GM21786 (cell line): ENCODE results near the gene SLC12A7.
"Not testable (repeated sequence)": the region's sequence is repeated elsewhere in the genome, so short reads cannot be mapped to it uniquely, and the experiment has no call there.

Source experiments
- ATAC-seq: cut with Tn5 transposase; IDR thresholded peaks from one replicate; pipeline ENCODE4 v1.9.1; 2021; ENCODE audit not compliant: unreplicated experiment

SLC12A7 gene

DNA sequence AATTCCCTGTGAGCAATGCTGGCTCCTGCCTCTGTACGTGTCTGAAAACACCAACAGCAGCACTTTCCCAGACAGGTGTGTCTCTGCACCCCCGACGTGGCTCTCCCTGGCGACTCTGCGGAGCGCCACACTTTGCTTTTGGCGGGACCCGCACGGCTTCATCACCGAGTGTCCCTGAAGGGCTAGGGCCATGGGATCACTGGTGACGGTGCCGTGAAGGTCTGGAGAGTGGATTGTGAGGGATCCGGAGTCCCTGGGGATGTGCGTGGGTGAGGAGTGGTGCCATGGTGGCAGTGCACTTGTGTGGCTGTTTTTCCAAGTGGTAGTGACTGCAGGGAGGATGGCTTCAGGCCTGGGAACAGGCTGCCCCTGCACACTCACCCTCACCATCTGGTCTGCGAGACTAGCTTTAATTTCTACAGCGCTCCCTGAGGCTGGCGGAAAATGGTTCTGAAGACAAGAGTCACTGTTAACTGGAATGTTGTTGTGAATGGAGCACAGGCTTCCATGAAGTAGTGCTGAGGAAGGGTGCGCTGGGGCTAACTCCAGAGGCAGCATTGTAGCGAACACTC is 100.0 kb downstream of the SLC12A7 start:
- no peak for ATAC-seq

DNA sequence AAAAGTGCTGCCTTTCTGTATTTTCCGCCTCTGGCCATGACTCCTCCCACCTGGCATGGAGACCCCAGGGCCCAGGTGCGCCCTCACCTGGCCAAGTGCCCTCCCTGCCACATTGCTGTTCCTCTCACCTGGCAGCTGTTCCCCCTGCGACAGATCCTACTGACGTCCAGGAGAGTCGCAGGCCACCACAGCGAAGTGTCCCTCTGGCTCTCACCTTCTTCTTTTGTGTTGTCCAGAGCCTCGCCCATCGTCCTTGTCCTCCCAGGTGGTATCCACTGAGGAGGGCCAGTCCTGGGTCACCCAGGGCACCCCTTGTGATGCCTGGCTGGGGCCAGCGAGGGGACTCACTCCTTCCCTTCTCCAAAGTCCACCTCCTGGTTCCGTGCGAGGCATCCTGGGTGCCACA is 100.6 kb downstream of the SLC12A7 start:
- no peak for ATAC-seq

DNA sequence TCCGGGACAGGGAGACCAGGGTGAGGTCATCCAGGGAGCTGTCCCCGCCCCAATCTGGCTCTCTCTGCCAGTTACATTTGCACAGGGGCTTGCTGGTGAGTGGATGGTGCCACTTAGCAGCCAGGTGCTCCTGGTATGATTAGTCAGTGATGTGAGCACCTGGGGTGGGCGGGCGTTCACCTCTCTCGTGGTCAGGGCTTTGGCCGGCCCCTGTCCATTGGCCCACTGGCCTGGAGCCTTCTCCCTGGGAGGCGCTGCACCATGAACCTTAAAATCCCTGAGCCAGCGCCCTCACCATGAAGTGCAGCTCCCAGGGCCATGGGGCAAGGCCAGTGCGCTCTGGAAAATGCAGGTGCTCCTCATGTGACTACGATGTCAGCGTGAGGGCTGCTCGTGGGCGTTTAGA is 101.2 kb downstream of the SLC12A7 start:
- ATAC-seq: no peak

DNA sequence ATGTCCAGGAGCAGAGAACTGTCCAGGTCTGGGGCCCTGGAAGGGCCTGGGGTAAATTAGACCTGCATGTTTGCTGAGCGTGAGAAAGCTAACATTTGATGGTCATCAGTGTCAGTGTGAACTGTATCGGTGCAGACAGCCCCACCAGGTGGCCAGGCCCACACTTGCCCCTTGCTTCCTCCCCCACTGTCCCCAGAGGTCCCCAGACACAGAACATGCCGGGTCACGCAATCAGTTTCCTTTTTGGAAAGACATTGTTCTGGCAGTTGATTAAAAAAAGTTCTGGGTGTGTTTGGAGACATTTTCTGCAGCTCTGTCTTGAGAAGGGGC is 101.7 kb downstream of the SLC12A7 start:
- no peak for ATAC-seq

DNA sequence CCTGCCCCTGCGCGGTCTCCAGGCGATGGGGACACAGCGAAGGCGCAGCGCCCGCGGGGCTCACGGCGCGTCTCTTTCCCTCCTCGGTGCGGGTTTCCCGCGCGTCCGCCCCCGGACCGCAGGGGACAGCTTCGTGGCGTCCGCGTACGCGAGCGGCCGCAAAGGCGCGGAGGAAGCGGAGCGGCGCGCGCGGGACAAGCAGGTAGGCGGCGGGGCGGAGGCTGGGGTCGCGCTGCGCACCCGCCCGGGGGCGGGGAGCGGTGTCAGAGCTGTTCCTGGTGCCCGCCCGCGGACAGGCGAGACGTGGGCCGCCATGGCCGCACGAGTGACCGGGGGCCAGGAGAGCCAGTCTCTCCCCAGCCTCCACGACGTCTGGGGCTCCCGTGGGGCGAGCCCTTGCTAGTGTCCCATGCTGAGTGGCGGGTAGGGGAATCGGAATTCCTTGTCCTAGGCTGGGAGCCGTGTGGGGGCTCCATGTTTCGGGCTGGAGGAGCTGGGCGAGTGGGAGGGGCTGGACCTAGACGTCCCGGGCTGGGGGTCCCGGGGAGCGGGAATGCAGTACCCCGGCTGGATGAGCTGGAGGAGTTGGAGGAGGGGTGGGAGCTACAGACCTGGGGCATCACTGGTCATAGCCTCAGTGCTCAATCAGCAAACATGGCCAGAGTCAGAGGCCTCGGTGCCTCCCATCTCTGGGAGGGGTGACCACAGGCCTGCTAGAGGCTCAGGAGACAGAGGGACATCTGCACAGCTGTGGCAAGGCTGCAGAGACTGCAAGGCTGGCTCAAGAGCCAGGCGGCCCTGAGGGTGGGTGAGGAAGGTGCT is 102.3 kb downstream of the SLC12A7 start:
- no peak for ATAC-seq

DNA sequence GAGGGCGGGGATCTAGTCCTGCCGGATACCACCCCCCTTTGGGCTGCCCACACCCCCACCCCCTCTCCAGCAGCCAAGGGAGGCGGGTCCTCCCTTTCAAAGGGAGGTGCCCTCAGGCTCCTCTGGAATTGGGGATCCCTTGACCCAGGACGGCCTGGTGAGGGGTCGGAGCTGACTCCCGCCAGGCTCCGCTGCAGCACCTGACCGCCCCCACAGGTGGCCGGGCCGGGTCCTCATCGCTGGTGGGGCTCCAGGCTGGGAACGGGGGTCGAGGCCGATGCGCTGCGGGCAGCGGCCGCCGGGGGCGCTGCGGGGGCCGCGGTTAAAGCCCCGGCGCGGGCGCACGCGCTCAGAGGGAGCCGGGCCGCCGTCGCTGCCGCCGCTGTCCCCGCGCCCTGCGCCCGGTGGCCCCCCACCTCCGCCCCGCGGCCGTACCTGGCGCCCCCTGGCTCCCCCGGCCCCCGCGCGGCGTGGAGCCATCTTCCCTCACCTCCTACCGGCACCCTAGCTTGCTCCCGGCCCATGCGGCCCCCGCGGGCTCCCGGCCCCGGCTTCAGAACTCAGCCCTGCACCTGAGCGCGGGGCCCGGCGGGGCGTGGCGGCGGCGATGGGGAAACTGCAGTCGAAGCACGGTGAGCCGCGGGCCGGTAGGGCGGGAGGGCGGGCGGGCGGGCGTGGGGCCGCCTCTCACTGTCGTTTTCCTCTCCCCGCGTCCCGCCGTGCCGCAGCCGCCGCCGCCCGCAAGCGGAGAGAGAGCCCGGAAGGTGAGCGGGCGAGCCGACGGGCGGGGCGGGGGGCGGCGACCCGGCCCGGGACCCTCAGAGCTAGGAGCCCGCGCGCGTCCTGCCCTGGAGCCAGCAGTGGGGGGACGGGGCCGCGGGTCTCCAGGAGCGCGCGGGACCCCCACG is 103.2 kb downstream of the SLC12A7 start, which contains the start of gene NKD2:
NKD2 (plus strand) TSS at position 352 of the 908 bp plus-strand sequence; CDS start at position 608, 256 bp downstream.
- no peak for ATAC-seq

DNA sequence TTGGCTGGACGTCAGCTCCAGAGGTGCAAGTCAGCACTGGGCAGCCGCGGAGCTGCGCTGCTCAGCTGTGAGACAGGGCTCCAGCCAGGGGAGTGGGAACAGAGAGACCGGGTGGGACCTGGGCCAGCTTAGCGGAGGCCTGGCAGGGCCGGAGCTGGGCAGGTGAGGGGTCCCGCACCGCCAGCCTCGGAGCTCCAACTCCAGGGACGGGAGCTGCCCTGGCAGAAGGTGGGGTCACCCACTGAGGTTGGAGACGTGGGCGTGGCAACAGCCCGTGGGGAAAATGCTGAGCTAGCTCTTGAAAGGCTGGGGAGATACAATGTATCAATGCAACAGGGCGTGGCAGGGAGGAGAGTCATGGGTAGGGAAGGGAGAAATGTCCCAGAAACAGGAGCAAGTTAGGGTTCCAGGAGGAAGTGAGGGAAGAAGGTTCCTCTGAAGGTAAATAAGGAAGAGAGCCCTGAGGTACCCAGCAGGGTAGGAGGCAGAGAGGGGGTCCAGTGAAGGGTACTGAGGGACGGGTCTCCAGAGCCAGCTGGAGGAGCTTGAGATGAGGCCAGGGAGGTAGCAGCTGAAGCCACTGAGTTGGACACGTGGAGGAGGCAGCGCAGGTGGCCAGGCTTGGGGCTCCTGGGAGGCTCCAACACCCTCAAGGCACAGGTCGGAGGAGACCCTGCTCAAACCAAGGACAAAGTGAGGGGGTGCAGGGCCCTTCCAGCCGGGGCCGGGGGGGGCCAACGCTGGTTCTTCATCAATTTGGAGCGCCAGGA is 104.0 kb downstream of the SLC12A7 start:
- no peak for ATAC-seq

DNA sequence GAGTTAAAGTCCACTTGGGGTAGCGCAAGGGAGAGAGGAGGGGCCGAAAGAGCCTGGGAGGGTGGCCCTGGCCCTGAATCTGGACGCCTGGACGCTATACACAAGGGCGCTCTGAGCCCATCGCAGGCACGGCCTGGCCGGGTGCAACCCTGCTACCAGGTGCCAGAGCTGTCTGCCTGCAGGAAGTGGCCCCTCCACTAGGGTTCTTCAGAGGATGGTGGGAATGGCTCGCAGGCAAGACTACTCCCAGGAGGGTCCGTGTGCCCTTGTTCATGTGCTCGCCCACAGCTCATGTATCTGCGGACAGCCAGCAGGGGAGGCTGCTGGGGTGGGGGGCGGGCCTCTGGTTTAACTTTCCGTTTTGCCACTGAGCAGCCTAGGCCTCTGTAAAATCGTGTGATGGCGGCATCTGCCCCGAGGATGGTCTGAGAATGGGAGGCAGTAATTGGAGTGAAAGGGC is 104.6 kb downstream of the SLC12A7 start:
- no peak for ATAC-seq

DNA sequence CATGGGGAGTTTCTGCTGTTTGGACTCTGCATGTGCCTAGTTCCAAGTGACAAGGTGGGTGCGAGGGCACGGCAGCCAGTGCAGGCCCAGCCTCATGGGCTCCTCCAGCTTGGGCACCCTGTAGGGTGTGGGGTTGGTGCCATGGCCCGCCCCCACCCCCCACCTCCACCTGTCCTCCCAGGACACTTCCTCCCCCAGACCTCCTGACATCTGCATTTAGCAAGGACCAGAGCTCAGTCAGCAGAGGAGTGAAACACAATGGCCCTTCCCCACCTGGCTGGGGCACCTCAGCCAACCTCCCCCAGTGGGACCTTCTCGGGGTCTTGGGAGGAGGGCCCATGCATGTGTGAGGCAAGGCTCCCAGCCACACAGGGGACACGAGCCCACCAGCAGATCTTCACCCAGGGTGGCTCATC is 105.2 kb downstream of the SLC12A7 start:
- no peak for ATAC-seq

DNA sequence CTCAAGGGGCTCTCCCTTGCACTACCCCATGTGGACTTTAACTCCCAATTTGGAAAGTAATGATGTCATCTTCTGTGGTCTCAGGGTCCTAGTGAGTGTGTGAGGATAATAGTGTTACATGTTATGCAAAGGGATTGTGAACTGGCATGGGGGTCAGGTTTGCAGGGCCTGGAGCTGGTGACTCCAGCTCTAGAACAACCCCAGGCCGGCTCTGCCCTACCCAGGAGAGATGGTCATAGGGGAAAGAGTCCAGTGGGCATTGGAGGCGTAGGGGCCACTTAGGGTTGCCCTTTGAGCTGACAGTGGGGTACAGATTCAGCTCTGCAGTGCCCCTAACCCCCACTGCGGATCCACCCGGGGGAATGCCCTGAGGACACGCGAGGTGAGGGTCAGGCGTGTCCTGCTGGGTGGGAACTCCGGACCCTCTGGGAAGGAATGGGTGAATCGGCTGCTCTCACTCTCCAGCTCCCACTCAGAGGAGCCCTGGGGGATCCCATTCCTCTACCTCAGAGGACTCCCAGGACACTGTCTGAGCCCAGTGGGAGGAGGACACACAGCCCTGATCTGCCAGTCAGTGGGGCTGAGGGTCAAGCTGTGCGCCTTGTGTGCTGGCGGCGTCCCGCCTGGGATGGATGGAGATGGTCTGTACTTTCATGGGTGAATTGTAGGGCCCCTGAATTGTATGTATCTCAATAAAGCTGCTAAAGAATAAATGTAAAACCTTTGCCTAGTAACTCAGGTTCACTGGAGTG is 105.8 kb downstream of the SLC12A7 start:
- no peak for ATAC-seq

DNA sequence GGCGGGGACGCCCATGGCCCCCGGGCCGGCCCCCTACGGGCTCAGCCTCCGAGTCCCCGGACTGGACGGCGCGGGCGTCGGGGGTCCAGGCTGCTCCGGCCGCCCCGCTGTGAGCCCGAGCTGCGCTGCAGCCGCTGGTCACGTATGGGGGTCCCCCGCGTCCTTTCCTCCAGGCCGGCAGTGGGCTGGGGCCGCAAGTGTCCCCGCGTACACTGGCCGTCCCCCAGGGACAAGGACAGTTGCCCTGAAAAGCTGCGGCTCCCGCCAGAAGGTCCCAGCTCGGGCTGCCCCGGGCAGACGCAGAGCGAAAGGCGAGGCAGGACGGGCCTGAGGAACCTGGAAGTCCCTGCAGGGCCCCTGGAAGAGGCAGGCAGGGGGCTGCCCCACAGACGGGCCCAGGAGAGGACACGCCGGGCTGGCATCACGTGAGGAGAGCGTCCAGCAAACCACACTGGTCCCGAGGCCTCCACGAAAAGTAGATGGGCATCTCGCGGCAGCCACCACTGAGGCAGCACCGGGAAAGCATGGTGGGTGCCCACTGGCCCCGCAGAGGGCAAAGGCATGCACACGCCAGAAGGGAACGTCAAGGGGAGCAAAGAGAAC is 106.5 kb downstream of the SLC12A7 start:
- no peak for ATAC-seq

DNA sequence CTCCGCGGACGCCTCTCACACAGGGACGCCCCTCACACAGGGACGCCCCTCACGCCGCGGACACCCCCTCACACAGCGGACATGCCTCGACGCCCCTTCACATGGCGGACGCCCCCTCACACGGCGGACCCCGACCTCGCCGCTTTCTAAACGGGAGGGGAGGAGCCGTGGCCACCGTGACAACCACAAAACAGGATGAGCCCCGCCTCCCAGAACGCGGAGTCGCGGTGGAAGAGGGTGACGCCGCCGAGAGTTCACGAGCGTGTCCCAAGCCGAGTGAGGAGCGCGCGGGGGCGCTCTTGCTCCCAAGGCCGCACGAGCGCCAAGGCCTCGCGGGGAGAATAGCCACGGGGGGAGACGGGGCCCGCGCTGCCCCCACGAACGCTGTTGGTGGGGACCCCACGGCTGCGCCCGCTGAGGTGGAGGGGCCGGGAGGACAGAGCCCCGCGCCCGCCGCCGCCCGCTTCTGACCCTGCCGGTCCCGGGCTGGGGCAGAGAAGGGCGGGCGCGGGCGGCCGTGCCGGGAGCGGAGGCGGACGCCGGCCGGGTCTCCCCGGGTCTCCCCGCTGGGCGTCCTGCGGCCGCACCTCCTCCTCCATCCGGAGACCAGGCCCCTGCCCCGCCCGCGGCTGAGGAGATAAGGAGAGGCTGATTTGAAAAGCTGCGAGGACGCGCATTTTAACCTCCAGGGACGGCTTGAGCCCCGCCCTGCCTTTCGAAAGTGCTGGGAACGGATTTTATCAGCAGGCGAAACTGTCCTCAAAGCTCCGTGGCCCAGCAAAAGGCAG is 107.2 kb downstream of the SLC12A7 start:
- no peak for ATAC-seq

DNA sequence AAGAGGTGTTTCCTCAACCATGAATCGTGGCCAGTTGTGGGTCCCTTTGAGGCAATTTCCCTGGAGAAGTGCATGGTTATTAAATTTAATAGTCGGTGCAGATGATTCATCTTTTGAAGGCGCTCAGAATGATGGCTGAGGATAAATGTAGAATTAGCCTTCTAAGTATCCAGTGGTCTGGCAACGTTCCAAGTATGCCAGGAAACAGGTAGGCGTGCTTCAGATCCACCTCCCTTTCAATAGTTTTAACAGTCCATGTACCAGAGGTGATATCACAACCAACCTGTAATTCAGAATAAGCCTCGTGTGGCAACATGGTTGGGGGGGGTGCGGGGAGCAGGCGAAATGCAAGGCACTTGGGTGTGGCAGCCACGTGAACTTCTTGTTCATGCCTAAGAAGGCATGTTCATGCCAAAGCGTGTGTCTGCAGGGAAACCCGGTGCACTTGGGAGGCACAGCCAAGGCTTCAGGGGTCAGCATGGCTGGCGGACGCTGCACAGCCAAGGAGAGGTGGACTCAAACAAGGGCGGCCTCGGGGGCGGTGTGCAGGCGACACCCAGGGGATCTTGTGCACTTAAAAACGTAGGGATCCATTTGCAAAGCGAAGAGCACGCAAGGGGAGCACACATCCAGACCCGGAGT is 108.4 kb downstream of the SLC12A7 start:
- no peak for ATAC-seq

DNA sequence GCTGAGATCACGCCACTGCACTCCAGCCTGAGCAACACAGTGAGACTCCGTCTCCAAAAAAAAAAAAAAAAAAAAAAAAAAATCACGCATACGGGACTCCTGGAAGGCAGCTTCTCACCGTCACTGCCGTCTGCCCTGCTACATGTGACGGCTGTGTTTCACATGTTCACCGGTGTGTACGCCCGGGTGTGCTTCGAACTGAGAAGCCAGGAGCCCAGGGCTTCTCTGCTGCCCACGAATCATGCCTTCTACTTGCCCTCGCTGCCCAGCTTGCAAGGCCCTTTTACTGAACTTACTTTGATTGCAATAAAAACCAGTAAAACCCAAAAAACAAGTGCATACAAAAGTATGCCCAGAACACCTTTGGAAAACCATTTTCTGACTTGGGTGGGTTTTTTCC is 109.0 kb downstream of the SLC12A7 start:
- ATAC-seq: no peak

DNA sequence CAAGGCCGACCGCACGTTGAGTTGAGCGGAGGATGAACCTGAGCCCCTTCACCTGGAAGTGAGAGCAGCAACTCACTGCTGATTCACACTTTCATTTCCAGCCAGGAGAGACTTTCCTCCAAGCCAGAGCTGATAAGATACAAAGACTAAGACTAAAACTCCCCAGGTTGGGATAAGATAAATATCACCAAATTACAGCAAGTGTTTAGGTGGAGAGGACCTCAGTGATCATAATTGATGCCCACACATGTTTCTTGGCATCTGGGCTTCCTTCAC is 109.7 kb downstream of the SLC12A7 start:
- no peak for ATAC-seq

DNA sequence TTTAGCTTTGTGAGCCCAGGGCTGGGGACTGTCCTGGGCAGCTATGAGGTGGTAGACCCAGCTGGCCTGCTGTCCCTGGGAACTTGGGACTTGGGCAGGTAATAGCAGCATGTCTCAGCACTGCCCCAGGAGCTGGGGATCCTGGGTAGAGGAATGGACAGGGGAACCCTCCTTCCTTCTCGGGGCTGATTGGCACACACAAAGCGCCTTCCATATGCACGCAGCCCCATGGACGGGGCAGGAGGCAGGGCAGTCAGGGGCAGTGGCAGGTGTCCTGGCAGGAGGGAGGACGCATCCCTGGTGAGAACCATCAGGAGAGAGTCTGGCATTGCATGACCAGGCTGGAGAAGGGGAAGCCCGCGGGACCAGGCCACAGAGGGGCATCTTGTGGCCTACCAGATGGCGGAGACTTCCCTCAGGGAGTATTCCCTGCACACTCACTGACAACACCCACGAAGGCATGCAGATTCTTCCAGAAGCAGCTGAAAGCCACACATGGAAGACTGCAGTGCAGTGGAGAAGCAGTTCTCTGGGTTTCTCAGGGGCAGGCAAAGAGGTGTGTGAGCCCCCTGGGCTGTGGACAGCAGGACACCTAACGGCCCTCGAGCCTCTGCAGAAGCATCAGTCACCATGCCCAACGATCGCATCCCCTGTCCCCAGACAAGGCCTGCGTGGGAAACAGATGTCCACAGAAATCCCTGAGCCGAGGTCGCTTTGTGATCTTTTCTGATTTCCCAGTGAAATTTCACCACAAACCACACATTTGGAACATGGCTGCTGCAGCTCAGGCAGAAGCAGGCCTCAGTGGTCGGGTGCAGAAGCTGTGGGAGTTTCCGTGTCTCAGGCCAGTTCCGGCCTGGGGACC is 110.2 kb downstream of the SLC12A7 start:
- ATAC-seq: no peak

DNA sequence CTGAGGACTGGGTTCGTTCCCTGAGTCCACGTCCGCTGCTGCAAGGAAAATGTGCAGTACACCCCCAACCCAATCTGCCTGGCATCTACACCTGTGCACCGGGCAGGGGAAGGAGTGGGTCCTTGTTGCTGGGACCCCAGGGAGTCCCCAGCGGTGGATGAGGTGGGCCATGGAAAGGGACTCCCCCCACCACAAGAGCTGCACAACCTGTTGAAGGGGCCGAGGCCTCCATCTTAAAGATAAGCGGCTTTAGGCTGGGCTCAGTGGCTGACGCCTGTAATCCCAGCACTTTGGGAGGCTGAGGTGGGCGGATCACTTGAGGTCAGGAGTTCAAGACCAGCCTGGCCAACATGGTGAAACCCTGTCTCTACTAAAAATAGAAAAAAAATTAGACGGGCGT is 111.0 kb downstream of the SLC12A7 start:
- ATAC-seq: not testable (repeated sequence)
